GM12873 (cell line): ENCODE data around the gene RBMS3.

ENCODE experiments used
- CTCF ChIP-seq: IDR thresholded peaks from 2 replicates; pipeline ENCODE4 v1.5.1; 2012; ENCODE audit warnings: low read depth, mild to moderate bottlenecking, moderate library complexity, low read length, control low read depth; ENCODE audit not compliant: insufficient read depth; ENCODE audit errors: missing control alignments

RBMS3 gene

GRCh38 chr3:29942297-29942696, 661.4 kb downstream of the RBMS3 start:
- no peak for TF ChIP-seq CTCF

- TF ChIP-seq CTCF: no peak
Measured at GRCh38 chr3:29949131-29949530, 668.3 kb downstream of the RBMS3 start.

GRCh38 chr3:29949940-29950616, 669.2 kb downstream of the RBMS3 start:
- no peak for TF ChIP-seq CTCF

GRCh38 chr3:29952431-29952830, 671.6 kb downstream of the RBMS3 start:
- TF ChIP-seq CTCF: no peak

- TF ChIP-seq CTCF: no peak
Measured at GRCh38 chr3:29955413-29955812, 674.5 kb downstream of the RBMS3 start.

GRCh38 chr3:29958816-29959215, 677.9 kb downstream of the RBMS3 start:
- TF ChIP-seq CTCF: no peak

GRCh38 chr3:29971895-29972294, 691.0 kb downstream of the RBMS3 start:
- TF ChIP-seq CTCF: no peak
